SK-N-SH (cell line): Measurements from ENCODE around the gene ZGPAT.

Experiments
- ELF1 ChIP-seq: IDR thresholded peaks from 2 replicates; pipeline ENCODE4 v1.4.0; 2012
- FOSL2 ChIP-seq: IDR thresholded peaks from 2 replicates; pipeline ENCODE4 v1.4.0; 2012; ENCODE audit warnings: low read depth, mild to moderate bottlenecking, moderate library complexity, borderline replicate concordance
- TF ChIP-seq, protein P1 (sequence below): IDR thresholded peaks from 2 replicates; pipeline ENCODE4; 2012

DNA sequence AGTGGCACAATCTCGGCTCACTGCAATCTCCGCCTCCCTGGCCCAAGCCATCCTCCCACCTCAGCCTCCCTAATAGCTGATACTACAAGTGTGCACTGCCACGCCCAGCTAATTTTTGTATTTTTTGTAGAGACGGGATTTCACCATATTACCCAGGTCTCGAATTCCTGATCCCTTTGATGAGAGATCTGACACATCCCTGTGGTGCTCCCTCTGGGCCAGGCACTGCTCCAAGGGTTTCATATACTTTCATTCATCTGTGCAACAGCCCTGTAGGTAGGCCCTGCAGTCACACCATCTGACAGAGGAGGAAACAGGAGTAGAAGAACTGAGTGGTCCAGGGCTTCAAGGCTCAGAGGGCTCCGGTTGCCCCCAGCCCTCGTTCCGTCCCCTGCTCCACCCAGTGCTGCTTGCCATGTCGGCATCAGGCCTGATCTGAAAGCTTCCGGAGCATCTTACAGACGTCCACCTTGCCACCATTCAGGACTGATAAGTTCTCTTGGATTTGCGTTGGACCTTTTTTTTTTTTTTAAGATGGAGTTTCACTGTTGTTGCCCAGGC is 3.3 kb downstream of the ZGPAT start:
- TF ChIP-seq FOSL2 (no peak), ELF1 (no peak)
- TF ChIP-seq, protein P1, sequence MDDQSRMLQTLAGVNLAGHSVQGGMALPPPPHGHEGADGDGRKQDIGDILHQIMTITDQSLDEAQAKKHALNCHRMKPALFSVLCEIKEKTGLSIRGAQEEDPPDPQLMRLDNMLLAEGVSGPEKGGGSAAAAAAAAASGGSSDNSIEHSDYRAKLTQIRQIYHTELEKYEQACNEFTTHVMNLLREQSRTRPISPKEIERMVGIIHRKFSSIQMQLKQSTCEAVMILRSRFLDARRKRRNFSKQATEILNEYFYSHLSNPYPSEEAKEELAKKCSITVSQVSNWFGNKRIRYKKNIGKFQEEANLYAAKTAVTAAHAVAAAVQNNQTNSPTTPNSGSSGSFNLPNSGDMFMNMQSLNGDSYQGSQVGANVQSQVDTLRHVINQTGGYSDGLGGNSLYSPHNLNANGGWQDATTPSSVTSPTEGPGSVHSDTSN: no peak
